GM12878 (cell line): ENCODE measurements around the gene MIAT. TPM values are rescaled to one million over a fixed set of nuclear protein-coding genes. Genes with fewer than 3 reads are reported as not detected.

Source experiments
- ASH2L ChIP-seq: fragments of 300-600, 200-600 bp; sonication (generic); IDR thresholded peaks from 2 replicates; pipeline ENCODE4 v1.6.1; 2017; ENCODE audit warnings: low read depth, mild to moderate bottlenecking, borderline replicate concordance
- GATAD2B ChIP-seq: fragments of 450-650 bp; conservative IDR thresholded peaks from 2 replicates; pipeline ENCODE4 v1.6.1; 2017; ENCODE audit warnings: low read depth, mild to moderate bottlenecking, moderate library complexity
- MXI1 ChIP-seq: fragments of 150-350 bp; IDR thresholded peaks from 2 replicates; pipeline ENCODE4 v1.6.1; 2011; ENCODE audit warnings: low read depth, mild to moderate bottlenecking, inconsistent platforms, low read length, improper control_type of control experiment
- SMAD1 ChIP-seq: fragments of 450-650 bp; IDR thresholded peaks from 2 replicates; pipeline ENCODE4 v1.6.1; 2018; ENCODE audit warnings: mild to moderate bottlenecking, low read depth; ENCODE audit not compliant: partially characterized antibody
- SRF ChIP-seq, 2 experiments: IDR thresholded peaks; 2 replicates each; pipeline ENCODE4 v1.6.1; 2011; ENCODE audit warnings: low read depth in 2 of 2, low read length in 2 of 2, mild to moderate bottlenecking in 1 of 2, moderate library complexity in 1 of 2
- YY1 ChIP-seq: IDR thresholded peaks from 2 replicates; pipeline ENCODE4 v1.6.1; 2011; ENCODE audit warnings: low read depth, mild to moderate bottlenecking, low read length
- polyA plus RNA-seq, 11 experiments: library from polyadenylated mRNA; depleted of rRNA in 4 of 11; unstranded in 6 of 11; stranded (reverse) in 5 of 11; fragments of >200 nt; fragmentation: Nextera tagmentation in 4 of 11; fragmentation: Illumina TruSeq in 1 of 11; extraction: Ambion mirVana in 4 of 11; extraction: Trizol in 1 of 11; gene quantifications; 1 replicate in 1 of 11; 2 replicates in 10 of 11; pipeline versions ENCODE4 v1.2.1 to v1.2.3, GENCODE V29; 2011 to 2016; ENCODE audit warnings: inconsistent platforms in 2 of 11, missing spikeins in 2 of 11, low read depth in 1 of 11
- total RNA-seq, 4 experiments: library from RNA; depleted of rRNA in 3 of 4; stranded (reverse); fragments of >200 nt in 3 of 4; fragmentation: Illumina TruSeq in 1 of 4; extraction: Trizol in 1 of 4; gene quantifications; 2 replicates each; pipeline versions ENCODE4 v1.2.1 to v1.2.3, GENCODE V29; 2013 to 2021
- TF ChIP-seq, protein P1 (sequence below): IDR thresholded peaks from 2 replicates; pipeline ENCODE4 v1.6.1; 2011; ENCODE audit warnings: low read depth, mild to moderate bottlenecking, low read length, moderate library complexity, borderline replicate concordance; ENCODE audit errors: extremely low read depth
- TF ChIP-seq, protein P2 (sequence below): fragments of 450-650 bp; IDR thresholded peaks from 2 replicates; pipeline ENCODE4 v1.6.1; 2017; ENCODE audit warnings: mild to moderate bottlenecking, low read depth, inconsistent platforms; ENCODE audit not compliant: poor library complexity, severe bottlenecking
- TF ChIP-seq, protein P3 (sequence below): IDR thresholded peaks from 2 replicates; pipeline ENCODE4 v1.6.1; 2012; ENCODE audit warnings: low read length, inconsistent platforms

The MIAT gene
- total and polyA plus RNA-seq, 10 of the 15 experiments (the other 5 are each of a cell fraction or from before 2014, with no cell fraction given) = 0.39 to 13.7 (median 4.6) TPM

DNA sequence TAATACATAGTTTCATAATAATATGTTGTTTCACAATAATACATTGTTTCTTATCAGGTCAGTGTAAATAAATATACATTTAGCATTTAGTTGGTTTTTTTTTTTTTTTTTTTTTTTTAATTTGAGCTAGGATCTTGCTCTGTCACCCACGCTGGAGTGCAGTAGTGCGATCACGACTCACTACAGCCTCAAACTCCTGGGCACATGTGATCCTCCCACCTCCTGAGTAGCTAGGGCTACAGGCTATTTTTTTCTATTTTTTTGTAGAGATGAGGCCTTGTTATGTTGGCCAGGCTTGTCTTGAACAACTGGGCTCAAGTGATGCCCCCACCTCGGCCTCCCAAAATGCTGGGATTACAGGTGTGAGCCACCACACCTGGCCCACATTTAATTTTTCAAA, 43.5 kb downstream of the MIAT start (continued):
- TF ChIP-seq, protein P1, sequence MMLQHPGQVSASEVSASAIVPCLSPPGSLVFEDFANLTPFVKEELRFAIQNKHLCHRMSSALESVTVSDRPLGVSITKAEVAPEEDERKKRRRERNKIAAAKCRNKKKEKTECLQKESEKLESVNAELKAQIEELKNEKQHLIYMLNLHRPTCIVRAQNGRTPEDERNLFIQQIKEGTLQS = no peak
- TF ChIP-seq YY1 (no peak), ASH2L (no peak), SRF (IDR thresholded peaks at IDR 0.05; ENCODE audit: low read depth in 2 of 2, low read length in 2 of 2) (no peak), SMAD1 (no peak), GATAD2B (no peak), MXI1 (no peak)
- TF ChIP-seq, protein P2, sequence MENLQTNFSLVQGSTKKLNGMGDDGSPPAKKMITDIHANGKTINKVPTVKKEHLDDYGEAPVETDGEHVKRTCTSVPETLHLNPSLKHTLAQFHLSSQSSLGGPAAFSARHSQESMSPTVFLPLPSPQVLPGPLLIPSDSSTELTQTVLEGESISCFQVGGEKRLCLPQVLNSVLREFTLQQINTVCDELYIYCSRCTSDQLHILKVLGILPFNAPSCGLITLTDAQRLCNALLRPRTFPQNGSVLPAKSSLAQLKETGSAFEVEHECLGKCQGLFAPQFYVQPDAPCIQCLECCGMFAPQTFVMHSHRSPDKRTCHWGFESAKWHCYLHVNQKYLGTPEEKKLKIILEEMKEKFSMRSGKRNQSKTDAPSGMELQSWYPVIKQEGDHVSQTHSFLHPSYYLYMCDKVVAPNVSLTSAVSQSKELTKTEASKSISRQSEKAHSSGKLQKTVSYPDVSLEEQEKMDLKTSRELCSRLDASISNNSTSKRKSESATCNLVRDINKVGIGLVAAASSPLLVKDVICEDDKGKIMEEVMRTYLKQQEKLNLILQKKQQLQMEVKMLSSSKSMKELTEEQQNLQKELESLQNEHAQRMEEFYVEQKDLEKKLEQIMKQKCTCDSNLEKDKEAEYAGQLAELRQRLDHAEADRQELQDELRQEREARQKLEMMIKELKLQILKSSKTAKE = no peak
- TF ChIP-seq, protein P3, sequence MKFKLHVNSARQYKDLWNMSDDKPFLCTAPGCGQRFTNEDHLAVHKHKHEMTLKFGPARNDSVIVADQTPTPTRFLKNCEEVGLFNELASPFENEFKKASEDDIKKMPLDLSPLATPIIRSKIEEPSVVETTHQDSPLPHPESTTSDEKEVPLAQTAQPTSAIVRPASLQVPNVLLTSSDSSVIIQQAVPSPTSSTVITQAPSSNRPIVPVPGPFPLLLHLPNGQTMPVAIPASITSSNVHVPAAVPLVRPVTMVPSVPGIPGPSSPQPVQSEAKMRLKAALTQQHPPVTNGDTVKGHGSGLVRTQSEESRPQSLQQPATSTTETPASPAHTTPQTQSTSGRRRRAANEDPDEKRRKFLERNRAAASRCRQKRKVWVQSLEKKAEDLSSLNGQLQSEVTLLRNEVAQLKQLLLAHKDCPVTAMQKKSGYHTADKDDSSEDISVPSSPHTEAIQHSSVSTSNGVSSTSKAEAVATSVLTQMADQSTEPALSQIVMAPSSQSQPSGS = no peak
